K562 (cell line): ENCODE results near the gene SLC24A3. TPM values are rescaled to one million over a fixed set of nuclear protein-coding genes. Genes with fewer than 3 reads are reported as not detected.

Source experiments
- ATAC-seq: fragments of 200-7000 bp; cut with Tn5 transposase; 3 replicates; pipeline ENCODE4 v1.9.1; 2020; ENCODE audit warnings: moderate library complexity
- BruUV-seq: library from RNA; stranded (reverse); fragments of 400-500 nt; replicated peaks from 2 replicates; lab custom pipeline; 2021; lab: Mats Ljungman, UMichigan
- CTCF ChIA-PET: fragments of 300-600 bp; formaldehyde crosslinking; extraction: SDS; loops from one replicate; lab custom pipeline; 2021; ENCODE audit warnings: low intra/inter-chr PET ratio; lab: Yijun Ruan, JAX
- POLR2A ChIA-PET: fragments of 300-600, 350-650 bp; sonication (Branson Sonifier 250); formaldehyde crosslinking; extraction: SDS; loops from one replicate; lab custom pipeline; 2021; ENCODE audit warnings: antibody characterized with exemption, inconsistent platforms; lab: Yijun Ruan, JAX
- DNase-seq, 4 experiments: peaks; one replicate each; pipeline versions ENCODE4 v3.0.0 to v3.0.0-alpha.2; 2011 to 2018; ENCODE audit warnings: low spot score in 3 of 4, mixed read lengths in 3 of 4; ENCODE audit errors: extremely low read depth in 1 of 4
- FAIRE-seq: peaks from 2 replicates; lab custom pipeline; 2011; peaks lifted over from hg19 to GRCh38; lab: Jason Lieb, UNC
- H2AFZ ChIP-seq: 2 replicates; pipeline ENCODE4 v1.6.0; 2011; ENCODE audit warnings: low read depth, low read length, control low read depth, inconsistent platforms
- H3K27ac ChIP-seq: fragments of 200-600 bp; 3 replicates; pipeline ENCODE4 v1.8.0; 2011; ENCODE audit warnings: low read depth, mild to moderate bottlenecking, control low read depth, inconsistent platforms, low read length, moderate library complexity, mixed read lengths; ENCODE audit errors: extremely low read depth
- H3K27me3 ChIP-seq, 2 experiments: fragments of 300-600 bp in 1 of 2; 2 replicates in 1 of 2; 3 replicates in 1 of 2; pipeline versions ENCODE4 v1.6.0 to v1.8.0; 2011; ENCODE audit warnings: inconsistent platforms in 2 of 2, low read length in 2 of 2, mild to moderate bottlenecking in 1 of 2, mixed read lengths in 1 of 2, moderate library complexity in 1 of 2; ENCODE audit not compliant: control insufficient read depth in 2 of 2, insufficient read depth in 2 of 2
- H3K36me3 ChIP-seq: fragments of 300-600 bp; 3 replicates; pipeline ENCODE4 v1.8.0; 2011; ENCODE audit warnings: mild to moderate bottlenecking, low read length, inconsistent platforms; ENCODE audit not compliant: control insufficient read depth, insufficient read depth
- H3K4me1 ChIP-seq, 2 experiments: fragments of 200-600 bp in 1 of 2; replicated peaks in 1 of 2; 2 replicates in 1 of 2; 3 replicates in 1 of 2; pipeline versions ENCODE4 v1.5.1 to v1.8.0; 2011; ENCODE audit warnings: inconsistent platforms in 2 of 2, low read length in 2 of 2, mild to moderate bottlenecking in 1 of 2, mixed read lengths in 1 of 2, moderate library complexity in 1 of 2; ENCODE audit not compliant: control insufficient read depth in 2 of 2, insufficient read depth in 2 of 2
- H3K4me2 ChIP-seq: 2 replicates; pipeline ENCODE4 v1.6.1; 2011; ENCODE audit warnings: low read length, control low read depth, inconsistent platforms, mixed read lengths; ENCODE audit not compliant: insufficient read depth
- H3K4me3 ChIP-seq: fragments of 200-600 bp; sonication (generic), shearing (Covaris generic); 2 replicates; pipeline ENCODE4 v1.5.1; 2016; ENCODE audit warnings: control low read depth, inconsistent platforms
- H3K79me2 ChIP-seq: fragments of 200-600 bp; 3 replicates; pipeline ENCODE4 v1.8.0; 2011; ENCODE audit warnings: low read length, inconsistent platforms; ENCODE audit not compliant: control insufficient read depth, insufficient read depth
- H3K9ac ChIP-seq, 2 experiments: 2 replicates each; pipeline versions ENCODE4 v1.6.0 to v1.6.1; 2011; ENCODE audit warnings: low read depth in 2 of 2, low read length in 2 of 2, control low read depth in 1 of 2, inconsistent platforms in 1 of 2, mild to moderate bottlenecking in 1 of 2, mixed read lengths in 1 of 2; ENCODE audit not compliant: insufficient read depth in 1 of 2
- H3K9me1 ChIP-seq: one replicate; pipeline ENCODE4 v1.6.0; 2011; ENCODE audit warnings: inconsistent platforms, mild to moderate bottlenecking, low read length, moderate library complexity; ENCODE audit not compliant: control insufficient read depth, insufficient read depth
- H3K9me3 ChIP-seq: replicated peaks from 2 replicates; pipeline ENCODE4 v1.5.1; 2011; ENCODE audit warnings: low read depth, low read length, inconsistent platforms; ENCODE audit not compliant: control insufficient read depth, insufficient read depth
- H4K20me1 ChIP-seq: replicated peaks from 2 replicates; pipeline ENCODE4 v1.6.1; 2011; ENCODE audit warnings: low read length, inconsistent platforms, mixed read lengths; ENCODE audit not compliant: control insufficient read depth, insufficient read depth
- BRD9 ChIP-seq: fragments of 450-650 bp; IDR thresholded peaks from 2 replicates; pipeline ENCODE4 v1.6.1; 2018; ENCODE audit warnings: low read depth; ENCODE audit not compliant: partially characterized antibody
- CC2D1A ChIP-seq: fragments of 450-650 bp; IDR thresholded peaks from 2 replicates; pipeline ENCODE4 v1.6.1; 2017; ENCODE audit warnings: mild to moderate bottlenecking
- CHD2 ChIP-seq: IDR thresholded peaks from 2 replicates; pipeline ENCODE4 v1.6.1; 2011; ENCODE audit warnings: low read depth, low read length
- MAFF ChIP-seq: IDR thresholded peaks from 2 replicates; pipeline ENCODE4 v1.6.1; 2012; ENCODE audit warnings: low read length, improper control_type of control experiment
- NCOA4 ChIP-seq: fragments of 450-650 bp; IDR thresholded peaks from 2 replicates; pipeline ENCODE4 v1.6.1; 2018; ENCODE audit warnings: mild to moderate bottlenecking; ENCODE audit not compliant: partially characterized antibody
- POLR2B ChIP-seq: fragments of 450-650 bp; IDR thresholded peaks from 2 replicates; pipeline ENCODE4 v1.6.1; 2018; ENCODE audit warnings: low read depth; ENCODE audit not compliant: partially characterized antibody
- RFX1 ChIP-seq: fragments of 450-650 bp; IDR thresholded peaks from 2 replicates; pipeline ENCODE4 v1.6.1; 2016; ENCODE audit warnings: mild to moderate bottlenecking, moderate library complexity
- SFPQ ChIP-seq: fragments of 200-400 bp; formaldehyde crosslinking; IDR thresholded peaks from 2 replicates; pipeline ENCODE4 v1.6.1; 2017; ENCODE audit warnings: mild to moderate bottlenecking, low read depth, low read length, moderate library complexity
- SUPT5H ChIP-seq: fragments of 450-650 bp; IDR thresholded peaks from 2 replicates; pipeline ENCODE4 v1.6.1; 2016
- ZKSCAN3 ChIP-seq: fragments of 250-450 bp; sonication (Bioruptor Pico); IDR thresholded peaks from 2 replicates; pipeline ENCODE4 v1.4.0; 2020
- WGBS: fragments of 100-300 bp; shearing (Covaris generic); methylation state at CpG from one replicate; pipeline ENCODE4 v1.1.6; 2016; ENCODE audit warnings: low coverage, mixed read lengths; ENCODE audit not compliant: insufficient coverage; ENCODE audit errors: missing lambda C conversion rate; 5-methylcytosine and 5-hydroxymethylcytosine counted together
- in situ Hi-C: fragments of 300-500 bp; cut with MboI; formaldehyde crosslinking; loops from 4 replicates; pipeline ENCODE4 v1.15.0; 2018; ENCODE audit warnings: inconsistent platforms, mixed read lengths
- intact Hi-C: fragments of 100-400 bp; cut with micrococcal nuclease; formaldehyde crosslinking; loops from 2 replicates; pipeline ENCODE4 v1.14.2; 2022
- polyA plus RNA-seq, 8 experiments: library from polyadenylated mRNA; depleted of rRNA in 4 of 8; stranded (reverse) in 5 of 8; unstranded in 3 of 8; fragments of >200 nt; fragmentation: Nextera tagmentation in 2 of 8; fragmentation: Illumina TruSeq in 1 of 8; extraction: Ambion mirVana in 2 of 8; extraction: Trizol in 1 of 8; gene quantifications; 2 replicates each; pipeline versions ENCODE4 v1.2.1 to v1.2.3, GENCODE V29; 2011 to 2014; ENCODE audit warnings: inconsistent platforms in 1 of 8, missing spikeins in 1 of 8
- total RNA-seq, 7 experiments: library from RNA; depleted of rRNA in 6 of 7; stranded (reverse); fragments of >200 nt in 6 of 7; fragmentation: Illumina TruSeq in 2 of 7; extraction: Trizol in 2 of 7; gene quantifications; 2 replicates each; pipeline versions ENCODE4 v1.2.1 to v1.2.3, GENCODE V29; 2011 to 2021; ENCODE audit warnings: low replicate concordance in 1 of 7

The SLC24A3 gene
- total and polyA plus RNA-seq, 9 of the 15 experiments (the other 6 are each of a cell fraction or from before 2014, with no cell fraction given) = not detected

- Histone ChIP-seq H3K36me3 (no peaks in the 10 kb centered on the region), H3K27ac (no peak overlapping the region), H3K9ac (no peak overlapping the region), H2AFZ (no peak overlapping the region), H3K9me3 (no peaks in the 10 kb centered on the region)
- no TSS peak for BruUV-seq
- intact Hi-C loops = no loop called here
- TF ChIP-seq SUPT5H (no peak), ZKSCAN3 (CRISPR knock-in tag) (no peak), SFPQ (no peak), RFX1 (no peak), CHD2 (no peak), CC2D1A (no peak), NCOA4 (no peak), MAFF (no peak), BRD9 (no peak), POLR2B (no peak)
- TF ChIP-seq, all 486 proteins: peak for 0
- in situ Hi-C loops = no loop called here
- WGBS = 0% methylated on average over 1 of the region's 1 CpG
- DNase-seq = no peak
- no peaks in the 10 kb centered on the region for H3K79me2 ChIP-seq
- no peaks in the 10 kb centered on the region for H3K9me1 ChIP-seq
- no peak for FAIRE-seq
- no peak overlapping the region for H3K4me2 ChIP-seq
- ChIA-PET POLR2A (no interaction called here), CTCF (no interaction called here)
- ATAC-seq = no peak
- H4K20me1 ChIP-seq = no peaks in the 10 kb centered on the region
- no peak overlapping the region for H3K4me3 ChIP-seq
- no peaks in the 10 kb centered on the region for H3K4me1 ChIP-seq
- H3K27me3 ChIP-seq = no peaks in the 10 kb centered on the region
Measured at GRCh38 chr20:19506021-19506420, 293.6 kb downstream of the SLC24A3 start.
